Activated naive CD8-positive, alpha-beta T cell treated with anti-CD3 and anti-CD28 coated beads, Interleukin-2, amount 50 U/mL, for 16 hours (primary cell): Measurements from ENCODE around the gene ITPA.

Source experiments
- DNase-seq: peaks from one replicate; pipeline ENCODE4 v3.0.0-alpha.2; 2020; ENCODE audit warnings: low read depth, low spot score

ITPA gene

DNA sequence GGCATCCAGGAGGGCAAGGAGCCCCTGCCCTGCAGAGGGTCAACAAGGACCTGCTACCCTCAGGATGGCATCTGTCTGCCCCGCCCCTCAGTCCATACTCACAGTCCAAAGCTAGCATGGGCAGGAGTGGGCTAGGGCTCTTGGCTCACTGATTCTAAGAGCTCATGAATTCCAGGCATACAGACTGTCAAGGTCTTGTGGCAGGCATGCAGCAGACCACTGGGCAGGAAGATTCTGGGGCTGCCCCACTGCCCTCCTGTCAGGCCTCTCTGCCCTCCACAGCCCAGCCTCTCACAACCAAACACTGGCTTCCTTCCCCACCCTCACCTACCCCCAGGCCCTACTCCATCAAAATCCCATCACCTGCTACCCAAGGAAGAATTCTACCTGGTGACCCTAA, 35.3 kb downstream of the ITPA start:
- no peak for DNase-seq

DNA sequence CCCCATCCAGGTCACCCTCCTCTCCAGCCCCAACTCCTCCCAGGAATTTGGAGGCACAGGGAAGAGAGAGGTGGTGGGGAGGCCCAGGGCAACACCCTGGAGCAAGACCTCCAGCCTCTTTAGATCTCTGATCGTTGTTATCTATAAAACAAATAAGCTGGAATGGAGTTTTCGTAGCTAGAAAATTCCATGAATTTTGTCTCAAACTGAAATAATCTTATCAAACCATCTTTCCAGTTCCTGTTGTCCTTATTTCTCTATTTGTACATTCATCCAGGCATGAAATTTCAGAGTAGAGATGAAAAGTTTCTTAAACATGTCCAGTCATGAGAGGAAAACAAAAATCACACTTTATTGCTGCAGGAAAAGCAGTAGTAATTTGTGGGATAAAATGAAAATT, 35.9 kb downstream of the ITPA start:
- no peak for DNase-seq

DNA sequence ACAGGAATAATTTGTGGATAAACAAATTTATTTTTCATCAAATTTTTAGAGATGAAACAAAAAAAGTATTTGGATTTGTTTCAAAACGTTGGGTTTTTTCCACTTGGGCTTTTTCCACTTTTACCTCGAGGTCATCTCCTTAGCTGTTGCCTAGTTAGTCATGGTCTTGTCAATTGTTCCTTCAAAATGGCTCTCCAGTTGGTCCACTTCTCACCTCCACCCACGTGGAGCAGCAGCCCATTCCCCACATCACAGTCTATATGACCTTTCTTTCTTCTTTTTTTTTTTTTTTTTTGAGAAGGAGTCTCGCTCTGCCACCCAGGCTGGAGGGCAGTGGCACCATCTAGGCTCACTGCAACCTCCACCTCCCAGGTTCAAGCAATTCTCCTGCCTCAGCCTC, 36.4 kb downstream of the ITPA start:
- no peak for DNase-seq

DNA sequence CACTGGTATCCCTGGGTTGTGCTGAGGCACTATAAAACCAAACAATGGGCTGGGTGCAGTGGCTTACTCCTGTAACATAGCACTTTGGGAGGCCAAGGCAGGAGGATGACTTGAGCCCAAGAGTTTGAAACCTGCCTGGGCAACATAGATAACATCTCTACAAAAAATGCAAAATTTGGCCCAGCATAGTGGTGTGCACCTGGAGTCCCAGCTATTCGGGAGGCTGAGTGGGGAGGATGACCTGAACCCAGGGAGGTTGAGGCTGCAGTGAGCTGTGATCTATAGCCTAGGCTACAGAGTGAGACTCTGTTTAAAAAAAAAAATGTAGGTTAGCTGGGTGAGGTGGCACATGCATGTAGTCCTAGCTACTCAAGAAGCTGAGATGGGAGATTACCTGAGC, 37.4 kb downstream of the ITPA start:
- DNase-seq = no peak

DNA sequence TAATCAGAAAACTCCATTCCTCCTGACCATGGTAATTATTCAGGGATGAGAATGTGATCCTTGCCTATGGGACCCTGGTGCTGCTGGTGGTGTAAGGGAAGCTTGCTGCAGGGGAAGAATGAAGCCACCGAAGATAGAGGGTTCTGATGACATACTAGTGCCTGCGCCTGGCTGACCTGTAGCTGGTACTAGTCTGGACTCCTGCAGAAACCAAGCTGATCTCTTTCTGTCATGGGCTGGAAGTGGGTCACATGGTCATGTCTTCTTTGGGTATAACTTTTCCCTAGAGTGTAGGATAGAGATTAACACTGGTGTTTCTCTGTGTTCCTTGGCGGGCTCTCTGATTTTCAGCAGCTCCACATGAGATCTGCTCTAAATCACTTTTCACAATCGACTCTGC, 38.3 kb downstream of the ITPA start:
- DNase-seq = no peak

DNA sequence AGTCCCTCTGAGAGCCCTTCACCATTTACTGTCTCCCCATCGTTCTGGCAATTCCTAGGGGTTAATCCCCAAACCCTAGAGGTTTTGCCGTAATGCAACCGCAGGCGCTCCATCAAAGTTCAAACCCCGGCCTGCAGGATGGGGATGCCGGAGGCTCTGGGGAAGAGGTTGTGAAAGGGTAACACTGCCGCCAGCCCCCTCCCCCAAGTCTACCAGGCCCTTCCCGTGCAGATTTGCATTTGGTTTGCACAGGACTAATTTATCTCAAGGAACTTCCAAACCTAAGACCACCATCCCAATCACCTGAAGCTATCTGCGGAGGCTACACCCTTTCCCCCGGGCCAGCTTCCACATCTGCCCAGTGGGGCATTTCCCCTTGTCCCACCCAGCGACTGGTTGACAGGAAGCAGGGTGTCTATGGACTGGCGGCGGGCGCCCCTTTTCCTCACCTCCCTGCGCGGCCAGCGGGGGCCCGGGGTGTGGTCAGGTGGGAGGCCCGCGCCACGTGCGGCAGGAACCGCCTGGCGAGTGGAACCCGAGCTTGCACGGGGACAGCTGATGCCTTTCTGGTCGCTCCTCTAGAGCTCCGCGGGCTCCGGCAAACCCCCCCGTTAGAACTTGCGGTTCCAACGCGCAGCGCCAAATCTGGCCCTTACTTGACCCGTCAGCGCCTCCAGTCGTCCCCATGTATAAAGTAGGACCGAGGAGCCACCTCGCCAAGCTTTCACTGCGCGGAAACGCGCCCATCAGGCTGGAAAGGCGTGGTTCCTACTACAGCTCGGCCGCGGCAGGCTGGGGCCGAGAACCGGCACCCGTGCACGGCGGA, 39.1 kb downstream of the ITPA start:
- DNase-seq = no peak

DNA sequence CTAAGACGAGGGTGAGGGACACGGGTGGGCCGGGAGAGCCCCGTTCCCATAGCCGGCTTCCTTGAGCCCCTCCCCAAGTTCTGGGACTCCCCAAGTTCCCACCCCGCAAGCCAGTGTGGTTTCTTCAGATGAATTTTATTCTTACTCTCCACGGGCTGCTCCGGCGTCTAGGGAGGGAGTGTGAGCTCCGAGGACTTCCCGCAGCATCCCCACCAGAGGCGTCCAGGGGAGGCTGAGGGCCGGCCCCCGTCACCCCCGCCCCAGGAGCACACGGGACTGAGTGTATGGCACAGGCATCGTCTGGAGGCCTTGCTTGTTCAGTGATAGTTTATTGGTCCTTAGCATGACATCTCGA, 39.7 kb downstream of the ITPA start:
- DNase-seq = no peak

DNA sequence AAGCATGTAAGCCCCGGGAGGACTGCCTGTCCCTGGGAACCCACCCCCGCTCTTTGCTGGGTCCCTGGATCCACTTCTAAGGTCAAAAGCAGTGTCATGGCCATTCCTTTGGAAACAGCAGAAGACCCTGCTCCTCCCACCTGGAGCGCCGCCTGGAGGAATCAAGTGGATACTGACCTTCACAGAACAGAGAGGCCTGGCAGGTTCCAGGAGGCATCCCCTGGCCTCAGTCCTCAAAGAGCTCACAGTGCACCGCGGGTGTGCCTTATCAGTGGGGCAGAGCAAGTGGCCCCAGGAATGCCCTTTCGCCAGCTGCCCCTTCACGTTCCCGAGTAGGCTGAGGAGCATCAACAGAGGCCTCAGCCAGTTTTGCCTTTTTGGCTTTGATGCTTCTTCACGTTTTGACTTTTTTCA, 40.8 kb downstream of the ITPA start:
- DNase-seq = no peak

DNA sequence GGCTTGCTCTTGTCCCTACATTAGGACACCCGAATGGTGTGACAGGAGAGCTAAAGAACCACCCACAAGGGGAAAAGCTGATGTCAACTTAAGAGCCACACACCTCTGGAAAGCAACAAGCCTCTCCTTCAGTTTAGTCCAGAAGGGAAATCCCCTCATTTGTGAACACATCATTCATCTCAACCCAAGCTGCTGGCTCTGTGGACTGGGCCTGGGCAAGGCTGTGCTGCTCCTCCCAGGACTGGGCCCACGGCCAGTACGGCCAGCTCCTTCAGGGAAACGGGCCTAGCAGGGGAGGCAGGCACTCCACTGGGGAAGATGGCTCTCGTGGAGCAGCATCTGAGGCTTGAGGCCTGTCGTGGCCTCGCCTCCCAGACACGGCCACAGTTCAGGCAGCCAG, 42.5 kb downstream of the ITPA start:
- no peak for DNase-seq

DNA sequence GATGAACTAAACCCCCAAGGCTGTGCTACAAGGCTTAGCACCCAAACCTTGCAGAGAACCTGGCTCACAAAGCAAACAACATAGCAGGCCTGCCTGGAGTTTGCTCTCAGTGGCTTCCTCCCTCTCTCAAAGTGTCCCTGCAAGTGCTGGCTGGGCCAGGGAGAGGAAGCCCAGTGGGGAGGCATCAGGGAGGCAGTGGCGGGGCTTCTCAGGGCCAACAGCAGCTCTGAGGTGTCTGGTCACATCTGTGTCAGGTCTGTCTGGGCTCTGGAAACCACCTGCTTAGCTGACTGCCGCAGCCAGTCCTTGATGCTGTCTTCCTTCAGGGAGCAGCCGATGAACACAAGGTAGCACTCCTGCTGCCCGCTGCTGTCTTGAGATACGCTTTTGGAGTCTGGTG, 46.4 kb downstream of the ITPA start:
- no peak for DNase-seq

DNA sequence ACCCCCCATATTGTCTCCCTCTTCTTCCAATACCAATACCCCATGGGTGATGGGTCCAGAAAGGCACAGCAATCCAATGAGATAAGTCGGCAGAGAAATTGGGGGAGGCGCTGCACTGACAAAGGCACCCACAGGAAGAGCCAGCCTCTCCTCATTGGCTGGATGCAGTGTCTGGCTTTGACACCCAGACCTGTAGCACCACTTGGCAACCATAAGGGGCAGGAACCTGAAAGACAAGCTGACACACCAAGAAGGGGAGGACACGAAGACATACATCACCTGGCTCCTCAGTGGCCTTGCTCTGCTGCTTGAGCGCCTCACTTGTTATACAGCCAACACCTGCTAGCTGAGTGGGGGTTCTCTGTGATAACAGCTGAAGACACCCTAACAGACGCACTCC, 49.1 kb downstream of the ITPA start:
- DNase-seq = no peak

DNA sequence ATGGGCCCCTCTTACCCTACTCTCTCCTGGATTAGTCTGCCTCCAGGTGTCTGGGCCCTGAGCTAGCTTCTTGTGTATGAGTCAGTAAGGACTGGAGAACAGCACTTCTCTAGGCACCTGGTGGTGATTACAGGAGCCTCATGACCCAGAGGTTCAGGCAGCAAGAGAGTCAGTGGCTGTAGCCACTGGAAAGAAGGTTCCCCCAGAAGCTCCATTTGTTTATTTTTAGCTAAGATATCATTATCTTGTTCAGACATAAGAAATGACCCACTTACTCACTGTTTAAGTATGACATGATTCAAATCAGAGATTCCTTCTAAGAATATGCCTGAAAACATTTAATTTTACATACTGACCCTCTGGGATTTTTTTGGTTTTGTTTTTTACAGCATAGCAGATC, 53.3 kb downstream of the ITPA start:
- DNase-seq = no peak

DNA sequence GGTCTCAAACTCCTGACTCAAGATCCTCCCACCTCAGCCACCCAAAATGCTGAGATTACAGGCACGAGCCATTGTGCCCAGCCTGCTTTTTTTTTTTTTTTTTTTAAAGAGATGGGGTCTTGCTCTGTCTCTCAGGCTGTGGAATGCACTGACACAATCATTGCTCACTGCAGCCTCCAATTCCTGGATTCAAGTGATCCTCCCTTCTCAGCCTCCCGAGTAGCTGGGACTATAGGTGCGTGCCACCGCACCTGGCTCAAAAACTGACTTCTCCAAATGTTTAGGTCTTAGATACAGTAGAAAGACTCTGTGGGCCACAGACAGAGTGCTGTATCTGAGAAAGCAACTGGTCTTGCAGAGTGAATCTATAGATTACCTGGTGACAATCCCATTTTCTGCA, 60.8 kb downstream of the ITPA start:
- DNase-seq = no peak

DNA sequence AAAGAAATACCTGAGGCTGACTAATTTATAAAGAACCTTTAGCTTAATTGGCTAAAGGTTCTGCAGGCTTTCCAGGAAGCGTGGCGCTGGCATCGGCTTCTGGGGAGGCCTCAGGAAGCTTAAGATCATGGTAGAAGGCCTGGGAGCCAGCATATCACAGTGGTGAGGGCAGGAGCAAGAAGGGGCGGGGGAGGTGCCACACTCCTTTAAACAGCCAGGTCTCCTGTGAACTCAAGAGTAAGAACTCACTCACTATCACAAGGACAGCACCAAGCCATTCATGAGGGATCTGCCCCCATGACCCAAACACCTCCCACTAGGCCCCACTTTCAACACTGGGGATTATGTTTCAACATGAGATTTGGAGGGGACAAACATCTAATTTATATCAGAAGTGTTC, 64.1 kb downstream of the ITPA start:
- DNase-seq = no peak
